SK-N-SH (cell line): ENCODE data around the gene CAMKMT. TPM values are rescaled to one million over a fixed set of nuclear protein-coding genes. Genes with fewer than 3 reads are reported as not detected.

Experiments
- CTCF ChIA-PET: fragments of 300-600, 350-600 bp; formaldehyde crosslinking; extraction: SDS; loops from one replicate; lab custom pipeline; 2021; lab: Yijun Ruan, JAX
- POLR2A ChIA-PET: fragments of 350-600 bp; sonication (Branson Sonifier 250); formaldehyde crosslinking; extraction: SDS; loops from one replicate; lab custom pipeline; 2020; ENCODE audit warnings: antibody characterized with exemption, inconsistent platforms; lab: Yijun Ruan, JAX
- DNase-seq: peaks from one replicate; pipeline ENCODE4 v3.0.0; 2012
- H2AFZ ChIP-seq: fragments of 200-600 bp; sonication (generic); 2 replicates; pipeline ENCODE4 v1.8.1; 2016; ENCODE audit warnings: antibody characterized with exemption, mild to moderate bottlenecking, low read depth
- H3F3A ChIP-seq: fragments of 200-600 bp; sonication (generic); replicated peaks from 2 replicates; pipeline ENCODE3; 2016; ENCODE audit warnings: antibody characterized with exemption, mild to moderate bottlenecking; ENCODE audit not compliant: insufficient read depth
- H3K27ac ChIP-seq, 2 experiments: fragments of 200-500 bp in 1 of 2; fragments of 200-600 bp in 1 of 2; sonication (Bioruptor generic) in 1 of 2; sonication (generic), shearing (Covaris generic) in 1 of 2; 2 replicates each; pipeline versions ENCODE4 v1.5.1 to v1.6.1; 2014 to 2016; ENCODE audit warnings: low read depth in 2 of 2, inconsistent platforms in 1 of 2, low read length in 1 of 2, mild to moderate bottlenecking in 1 of 2, mixed read lengths in 1 of 2
- H3K27me3 ChIP-seq: fragments of 200-600 bp; sonication (generic), shearing (Covaris generic); 2 replicates; pipeline ENCODE4 v1.6.1; 2016; ENCODE audit warnings: mixed run types; ENCODE audit not compliant: insufficient read depth
- H3K36me3 ChIP-seq, 2 experiments: fragments of 200-500 bp in 1 of 2; fragments of 200-600 bp in 1 of 2; sonication (Bioruptor generic) in 1 of 2; sonication (generic) in 1 of 2; replicated peaks in 1 of 2; 2 replicates each; pipeline versions ENCODE3 to v1.5.1; 2014 to 2016; ENCODE audit warnings: low read length in 1 of 2, mild to moderate bottlenecking in 1 of 2; ENCODE audit not compliant: insufficient read depth in 2 of 2, control insufficient read depth in 1 of 2
- H3K4me1 ChIP-seq, 2 experiments: fragments of 200-500 bp in 1 of 2; fragments of 200-600 bp in 1 of 2; sonication (Bioruptor generic) in 1 of 2; sonication (generic), shearing (Covaris generic) in 1 of 2; 2 replicates each; pipeline versions ENCODE4 v1.5.1 to v1.6.1; 2014 to 2016; ENCODE audit warnings: low read depth in 1 of 2, low read length in 1 of 2, mixed run types in 1 of 2; ENCODE audit not compliant: insufficient read depth in 2 of 2, control insufficient read depth in 1 of 2
- H3K4me2 ChIP-seq: fragments of 200-600 bp; sonication (generic), shearing (Covaris generic); 2 replicates; pipeline ENCODE4 v1.6.1; 2017; ENCODE audit warnings: mixed run types
- H3K4me3 ChIP-seq, 2 experiments: fragments of 200-500 bp in 1 of 2; fragments of 200-600 bp in 1 of 2; sonication (Bioruptor generic) in 1 of 2; sonication (generic), shearing (Covaris generic) in 1 of 2; 2 replicates each; pipeline versions ENCODE4 v1.5.1 to v1.8.1; 2014 to 2016; ENCODE audit warnings: low read depth in 2 of 2, inconsistent platforms in 1 of 2, low read length in 1 of 2, mild to moderate bottlenecking in 1 of 2, mixed read lengths in 1 of 2, moderate library complexity in 1 of 2
- H3K79me2 ChIP-seq: fragments of 200-600 bp; sonication (generic); 2 replicates; pipeline ENCODE4 v1.8.1; 2017; ENCODE audit warnings: mild to moderate bottlenecking; ENCODE audit not compliant: insufficient read depth
- H3K9ac ChIP-seq: fragments of 200-600 bp; sonication (generic); 2 replicates; pipeline ENCODE4 v1.6.1; 2017; ENCODE audit warnings: mixed run types
- H3K9me2 ChIP-seq: fragments of 200-600 bp; sonication (generic); 2 replicates; pipeline ENCODE4 v1.6.1; 2017; ENCODE audit warnings: mixed run types
- H3K9me3 ChIP-seq: fragments of 200-600 bp; sonication (generic); 2 replicates; pipeline ENCODE4 v1.6.1; 2017; ENCODE audit warnings: mixed run types, mild to moderate bottlenecking, moderate library complexity
- H4K20me1 ChIP-seq: fragments of 200-600 bp; sonication (generic); 2 replicates; pipeline ENCODE4 v1.6.1; 2017; ENCODE audit warnings: mild to moderate bottlenecking, mixed run types; ENCODE audit not compliant: insufficient read depth
- CHD2 ChIP-seq: fragments of 150-350 bp; IDR thresholded peaks from 2 replicates; pipeline ENCODE4 v1.6.1; 2018; ENCODE audit warnings: low read length; ENCODE audit not compliant: partially characterized antibody
- ELF1 ChIP-seq: IDR thresholded peaks from 2 replicates; pipeline ENCODE4 v1.4.0; 2012
- EP300 ChIP-seq, 2 experiments: IDR thresholded peaks; 2 replicates each; pipeline versions ENCODE4 v1.4.0 to v1.6.1; 2012; ENCODE audit warnings: borderline replicate concordance in 1 of 2, low read depth in 1 of 2, low read length in 1 of 2
- FOSL2 ChIP-seq: IDR thresholded peaks from 2 replicates; pipeline ENCODE4 v1.4.0; 2012; ENCODE audit warnings: low read depth, mild to moderate bottlenecking, moderate library complexity, borderline replicate concordance
- FOXM1 ChIP-seq: IDR thresholded peaks from 2 replicates; pipeline ENCODE4 v1.4.0; 2012; ENCODE audit warnings: low read depth, mild to moderate bottlenecking
- GATA2 ChIP-seq: sonication (generic); formaldehyde crosslinking; IDR thresholded peaks from 2 replicates; pipeline ENCODE4 v1.5.0; 2020; ENCODE audit warnings: mild to moderate bottlenecking, missing genetic modification reagents
- MEF2A ChIP-seq: IDR thresholded peaks from 2 replicates; pipeline ENCODE4 v1.4.0; 2012; ENCODE audit warnings: low read depth, borderline replicate concordance
- MXI1 ChIP-seq: IDR thresholded peaks from 2 replicates; pipeline ENCODE4 v1.6.1; 2012; ENCODE audit warnings: mild to moderate bottlenecking, low read depth, low read length, improper control_type of control experiment
- NRF1 ChIP-seq: IDR thresholded peaks from 2 replicates; pipeline ENCODE4 v1.6.1; 2012; ENCODE audit warnings: low read depth, mild to moderate bottlenecking, low read length
- POLR2AphosphoS5 ChIP-seq: IDR thresholded peaks from 2 replicates; pipeline ENCODE4 v1.6.1; 2012; ENCODE audit warnings: low read depth, low read length
- RAD21 ChIP-seq: IDR thresholded peaks from 2 replicates; pipeline ENCODE4 v1.6.1; 2012; ENCODE audit warnings: mild to moderate bottlenecking, low read length
- RCOR1 ChIP-seq: fragments of 150-350 bp; IDR thresholded peaks from 2 replicates; pipeline ENCODE4 v1.6.1; 2017; ENCODE audit warnings: antibody characterized with exemption, low read length
- RXRA ChIP-seq: IDR thresholded peaks from 2 replicates; pipeline ENCODE4 v1.4.0; 2012; ENCODE audit warnings: low read depth, mild to moderate bottlenecking, borderline replicate concordance
- SIN3A ChIP-seq: IDR thresholded peaks from 2 replicates; pipeline ENCODE4 v1.6.1; 2012; ENCODE audit warnings: low read depth, mild to moderate bottlenecking, low read length, moderate library complexity, borderline replicate concordance
- SMC3 ChIP-seq: IDR thresholded peaks from 2 replicates; pipeline ENCODE4 v1.6.1; 2012; ENCODE audit warnings: low read depth, low read length, improper control_type of control experiment
- YY1 ChIP-seq: IDR thresholded peaks from 2 replicates; pipeline ENCODE4 v1.4.0; 2012; ENCODE audit warnings: low read depth, mild to moderate bottlenecking
- WGBS: methylation state at CpG from one replicate; pipeline ENCODE4 v1.1.6; 2017; ENCODE audit warnings: low lambda C conversion rate; 5-methylcytosine and 5-hydroxymethylcytosine counted together
- polyA plus RNA-seq, 3 experiments: library from polyadenylated mRNA; depleted of rRNA; stranded (reverse); fragments of >200 nt; gene quantifications; 2 replicates each; pipeline ENCODE4 v1.2.3, GENCODE V29; 2012
- TF ChIP-seq, protein P1 (sequence below): IDR thresholded peaks from 2 replicates; pipeline ENCODE4 v1.6.1; 2012; ENCODE audit warnings: mild to moderate bottlenecking, low read depth, low read length, moderate library complexity
- TF ChIP-seq, protein P2 (sequence below): IDR thresholded peaks from 2 replicates; pipeline ENCODE4 v1.4.0; 2012; ENCODE audit warnings: low read depth, borderline replicate concordance
- TF ChIP-seq, protein P3 (sequence below): fragments of 200-600 bp; sonication (generic); IDR thresholded peaks from 2 replicates; pipeline ENCODE4 v1.6.1; 2017; ENCODE audit warnings: antibody characterized with exemption, mild to moderate bottlenecking, moderate library complexity
- TF ChIP-seq, protein P4 (sequence below): IDR thresholded peaks from 2 replicates; pipeline ENCODE4 v1.4.0; 2012; ENCODE audit warnings: low read depth
- TF ChIP-seq, protein P5 (sequence below): fragments of 150-350 bp; IDR thresholded peaks from 2 replicates; pipeline ENCODE4 v1.6.1; 2017; ENCODE audit warnings: antibody characterized with exemption, low read length, low read depth, borderline replicate concordance

The CAMKMT gene
- polyA plus RNA-seq, 1 of the 3 experiments (the other 2 are of a cell fraction) = 5.9 TPM

DNA sequence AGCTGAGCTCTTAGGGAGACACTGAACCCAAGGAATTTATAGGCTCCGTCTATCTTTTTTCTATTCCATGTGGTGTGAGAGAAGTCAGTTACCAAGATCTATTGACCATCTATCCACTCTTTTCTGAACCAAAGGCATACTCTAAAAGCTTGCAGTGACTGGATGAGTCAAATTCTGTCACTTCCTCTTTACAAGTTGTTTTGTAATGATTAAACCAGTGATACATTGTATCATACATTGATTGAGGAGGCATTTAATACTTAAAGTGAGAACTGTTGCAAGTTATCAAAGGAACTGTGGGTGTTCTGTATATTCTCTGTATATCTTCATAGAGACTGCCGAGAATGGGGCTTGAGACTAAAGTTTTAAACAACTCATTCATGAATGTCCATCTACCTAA is 188.8 kb downstream of the CAMKMT start:
- no peak for DNase-seq
- peaks cover 33% of the 10 kb centered on the region for H3F3A ChIP-seq
- ChIA-PET POLR2A (no interaction called here), CTCF (interaction anchor here (5.0 to 11.1 kb wide), 2 partner anchors 10 to 70 kb away, joined by 42 to 133 read pairs; no protein-coding TSS in a partner anchor)
- WGBS = 95% methylated on average over 2 of the region's 2 CpGs
- no peaks in the 10 kb centered on the region for H3K36me3 ChIP-seq
- peak overlapping the region in 1 of 2 experiments; percentile 92; a peak in 3 of 4 replicates for H3K27ac ChIP-seq
- no peaks in the 10 kb centered on the region for H3K9me3 ChIP-seq
- no peaks in the 10 kb centered on the region for H3K9me2 ChIP-seq
- H3K4me1 ChIP-seq = peaks cover 33 to 50% of the 10 kb centered on the region in 2 experiments
- H3K79me2 ChIP-seq = no peaks in the 10 kb centered on the region
- no peaks in the 10 kb centered on the region for H4K20me1 ChIP-seq
- no peak overlapping the region for H3K4me2 ChIP-seq
- no peak overlapping the region for H2AFZ ChIP-seq
- no peak overlapping the region for H3K4me3 ChIP-seq
- H3K27me3 ChIP-seq = no peaks in the 10 kb centered on the region
- H3K9ac ChIP-seq = no peak overlapping the region
- TF ChIP-seq FOSL2 = peak; percentile 36; the same call in 1 of the 2 replicates
- TF ChIP-seq, protein P1, sequence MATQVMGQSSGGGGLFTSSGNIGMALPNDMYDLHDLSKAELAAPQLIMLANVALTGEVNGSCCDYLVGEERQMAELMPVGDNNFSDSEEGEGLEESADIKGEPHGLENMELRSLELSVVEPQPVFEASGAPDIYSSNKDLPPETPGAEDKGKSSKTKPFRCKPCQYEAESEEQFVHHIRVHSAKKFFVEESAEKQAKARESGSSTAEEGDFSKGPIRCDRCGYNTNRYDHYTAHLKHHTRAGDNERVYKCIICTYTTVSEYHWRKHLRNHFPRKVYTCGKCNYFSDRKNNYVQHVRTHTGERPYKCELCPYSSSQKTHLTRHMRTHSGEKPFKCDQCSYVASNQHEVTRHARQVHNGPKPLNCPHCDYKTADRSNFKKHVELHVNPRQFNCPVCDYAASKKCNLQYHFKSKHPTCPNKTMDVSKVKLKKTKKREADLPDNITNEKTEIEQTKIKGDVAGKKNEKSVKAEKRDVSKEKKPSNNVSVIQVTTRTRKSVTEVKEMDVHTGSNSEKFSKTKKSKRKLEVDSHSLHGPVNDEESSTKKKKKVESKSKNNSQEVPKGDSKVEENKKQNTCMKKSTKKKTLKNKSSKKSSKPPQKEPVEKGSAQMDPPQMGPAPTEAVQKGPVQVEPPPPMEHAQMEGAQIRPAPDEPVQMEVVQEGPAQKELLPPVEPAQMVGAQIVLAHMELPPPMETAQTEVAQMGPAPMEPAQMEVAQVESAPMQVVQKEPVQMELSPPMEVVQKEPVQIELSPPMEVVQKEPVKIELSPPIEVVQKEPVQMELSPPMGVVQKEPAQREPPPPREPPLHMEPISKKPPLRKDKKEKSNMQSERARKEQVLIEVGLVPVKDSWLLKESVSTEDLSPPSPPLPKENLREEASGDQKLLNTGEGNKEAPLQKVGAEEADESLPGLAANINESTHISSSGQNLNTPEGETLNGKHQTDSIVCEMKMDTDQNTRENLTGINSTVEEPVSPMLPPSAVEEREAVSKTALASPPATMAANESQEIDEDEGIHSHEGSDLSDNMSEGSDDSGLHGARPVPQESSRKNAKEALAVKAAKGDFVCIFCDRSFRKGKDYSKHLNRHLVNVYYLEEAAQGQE = no peak

DNA sequence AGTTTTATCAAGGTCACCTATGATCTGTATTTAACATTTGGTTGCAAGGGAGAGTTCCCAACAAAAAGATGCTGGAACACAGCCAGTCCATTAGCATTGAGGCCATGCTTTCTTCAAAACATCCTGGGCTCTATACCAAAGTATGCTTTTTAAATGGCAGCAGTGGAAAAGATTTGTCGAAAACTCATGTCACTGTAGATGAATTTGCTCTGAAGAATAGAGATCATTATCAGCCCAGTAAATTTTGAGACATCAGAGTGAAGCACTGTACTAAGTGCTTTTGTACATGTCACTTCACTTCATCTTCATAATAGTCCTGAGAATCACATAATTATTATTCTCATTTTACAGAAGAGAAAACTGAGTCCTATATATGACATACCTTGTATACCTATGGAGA is 189.8 kb downstream of the CAMKMT start:
- Histone ChIP-seq H3K9me2 (no peaks in the 10 kb centered on the region), H2AFZ (no peak overlapping the region), H3K79me2 (no peaks in the 10 kb centered on the region), H3K4me3 (no peak overlapping the region), H3K27ac (peak overlapping the region in 1 of 2 experiments; percentile 92; a peak in 2 of 4 replicates), H3K4me2 (no peak overlapping the region), H3K9ac (no peak overlapping the region), H3K27me3 (no peaks in the 10 kb centered on the region), H3K4me1 (peaks cover 25 to 50% of the 10 kb centered on the region in 2 experiments), H3F3A (peaks cover 33% of the 10 kb centered on the region), H3K36me3 (no peaks in the 10 kb centered on the region), H4K20me1 (no peaks in the 10 kb centered on the region), H3K9me3 (no peaks in the 10 kb centered on the region)
- CTCF ChIA-PET = interaction anchor here (1.9 kb wide), 1 partner anchor 72 kb away, joined by 8 read pairs; no protein-coding TSS in a partner anchor
- 38% methylated on average over 1 of the region's 1 CpG for WGBS
- DNase-seq = no peak
- POLR2A ChIA-PET = no interaction called here
- TF ChIP-seq, protein P2, sequence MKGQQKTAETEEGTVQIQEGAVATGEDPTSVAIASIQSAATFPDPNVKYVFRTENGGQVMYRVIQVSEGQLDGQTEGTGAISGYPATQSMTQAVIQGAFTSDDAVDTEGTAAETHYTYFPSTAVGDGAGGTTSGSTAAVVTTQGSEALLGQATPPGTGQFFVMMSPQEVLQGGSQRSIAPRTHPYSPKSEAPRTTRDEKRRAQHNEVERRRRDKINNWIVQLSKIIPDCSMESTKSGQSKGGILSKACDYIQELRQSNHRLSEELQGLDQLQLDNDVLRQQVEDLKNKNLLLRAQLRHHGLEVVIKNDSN = no peak
- TF ChIP-seq, protein P3, sequence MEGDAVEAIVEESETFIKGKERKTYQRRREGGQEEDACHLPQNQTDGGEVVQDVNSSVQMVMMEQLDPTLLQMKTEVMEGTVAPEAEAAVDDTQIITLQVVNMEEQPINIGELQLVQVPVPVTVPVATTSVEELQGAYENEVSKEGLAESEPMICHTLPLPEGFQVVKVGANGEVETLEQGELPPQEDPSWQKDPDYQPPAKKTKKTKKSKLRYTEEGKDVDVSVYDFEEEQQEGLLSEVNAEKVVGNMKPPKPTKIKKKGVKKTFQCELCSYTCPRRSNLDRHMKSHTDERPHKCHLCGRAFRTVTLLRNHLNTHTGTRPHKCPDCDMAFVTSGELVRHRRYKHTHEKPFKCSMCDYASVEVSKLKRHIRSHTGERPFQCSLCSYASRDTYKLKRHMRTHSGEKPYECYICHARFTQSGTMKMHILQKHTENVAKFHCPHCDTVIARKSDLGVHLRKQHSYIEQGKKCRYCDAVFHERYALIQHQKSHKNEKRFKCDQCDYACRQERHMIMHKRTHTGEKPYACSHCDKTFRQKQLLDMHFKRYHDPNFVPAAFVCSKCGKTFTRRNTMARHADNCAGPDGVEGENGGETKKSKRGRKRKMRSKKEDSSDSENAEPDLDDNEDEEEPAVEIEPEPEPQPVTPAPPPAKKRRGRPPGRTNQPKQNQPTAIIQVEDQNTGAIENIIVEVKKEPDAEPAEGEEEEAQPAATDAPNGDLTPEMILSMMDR = no peak
- no peak for TF ChIP-seq CHD2
- TF ChIP-seq SMC3 = no peak
- TF ChIP-seq RAD21 = no peak
- TF ChIP-seq, protein P4, sequence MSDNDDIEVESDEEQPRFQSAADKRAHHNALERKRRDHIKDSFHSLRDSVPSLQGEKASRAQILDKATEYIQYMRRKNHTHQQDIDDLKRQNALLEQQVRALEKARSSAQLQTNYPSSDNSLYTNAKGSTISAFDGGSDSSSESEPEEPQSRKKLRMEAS = no peak
- no peak for TF ChIP-seq GATA2 (CRISPR knock-in tag)
- TF ChIP-seq SIN3A = no peak
- TF ChIP-seq NRF1 = no peak
- TF ChIP-seq FOXM1 = 0 out of 2 replicates have a peak, but pooled peaks have one; percentile 24
- TF ChIP-seq, protein P5, sequence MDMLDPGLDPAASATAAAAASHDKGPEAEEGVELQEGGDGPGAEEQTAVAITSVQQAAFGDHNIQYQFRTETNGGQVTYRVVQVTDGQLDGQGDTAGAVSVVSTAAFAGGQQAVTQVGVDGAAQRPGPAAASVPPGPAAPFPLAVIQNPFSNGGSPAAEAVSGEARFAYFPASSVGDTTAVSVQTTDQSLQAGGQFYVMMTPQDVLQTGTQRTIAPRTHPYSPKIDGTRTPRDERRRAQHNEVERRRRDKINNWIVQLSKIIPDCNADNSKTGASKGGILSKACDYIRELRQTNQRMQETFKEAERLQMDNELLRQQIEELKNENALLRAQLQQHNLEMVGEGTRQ = no peak
- no peak for TF ChIP-seq YY1
- TF ChIP-seq RXRA = no peak
- TF ChIP-seq RCOR1 = no peak
- peak in 1 of 2 experiments; percentile 69; a peak in 2 of 4 replicates for TF ChIP-seq EP300 (IDR thresholded peaks at IDR 0.05; ENCODE audit: borderline replicate concordance in 1 of 2, low read depth in 1 of 2, low read length in 1 of 2)
- no peak for TF ChIP-seq MEF2A
- TF ChIP-seq ELF1 = no peak
- no peak for TF ChIP-seq POLR2AphosphoS5
- no peak for TF ChIP-seq MXI1
